Esophagus (tissue), 2 donors: ENCODE measurements around the gene PRPS1. TPM values are rescaled to one million over a fixed set of nuclear protein-coding genes. Genes with fewer than 3 reads are reported as not detected.
"Not testable (repeated sequence)": the region's sequence is repeated elsewhere in the genome, so short reads cannot be mapped to it uniquely, and the experiment has no call there.

Experiments used
- H3K27ac ChIP-seq, 2 donors: one replicate each; pipeline ENCODE4 v1.5.1; 2013; ENCODE audit warnings: low read depth in 2 of 2, mild to moderate bottlenecking in 2 of 2, inconsistent platforms in 1 of 2, low read length in 1 of 2, moderate library complexity in 1 of 2
- H3K27me3 ChIP-seq, 2 donors: one replicate each; pipeline ENCODE4 v1.6.1; 2013; ENCODE audit warnings: low read length in 2 of 2, control low read depth in 1 of 2, mild to moderate bottlenecking in 1 of 2; ENCODE audit not compliant: insufficient read depth in 2 of 2, control insufficient read depth in 1 of 2
- H3K36me3 ChIP-seq, 2 donors: one replicate each; pipeline ENCODE4 v1.6.1; 2013; ENCODE audit warnings: low read length in 1 of 2; ENCODE audit not compliant: control insufficient read depth in 2 of 2, insufficient read depth in 2 of 2
- H3K4me1 ChIP-seq, 2 donors: one replicate each; pipeline ENCODE4 v1.6.1; 2013; ENCODE audit warnings: low read length in 1 of 2; ENCODE audit not compliant: control insufficient read depth in 2 of 2, insufficient read depth in 2 of 2
- H3K4me3 ChIP-seq, 2 donors: one replicate each; pipeline ENCODE4 v1.5.1; 2013; ENCODE audit warnings: low read length in 2 of 2, mild to moderate bottlenecking in 2 of 2, low read depth in 1 of 2, moderate library complexity in 1 of 2
- H3K9me3 ChIP-seq, 2 donors: one replicate each; pipeline ENCODE4 v1.6.1; 2013; ENCODE audit warnings: mild to moderate bottlenecking in 2 of 2, low read depth in 1 of 2, low read length in 1 of 2, moderate library complexity in 1 of 2; ENCODE audit not compliant: control insufficient read depth in 2 of 2, insufficient read depth in 1 of 2
- WGBS, 2 donors: extraction: QIAGEN DNeasy Blood & Tissue Kit; methylation state at CpG; one replicate each; pipeline ENCODE4 v1.1.7; 2013; 5-methylcytosine and 5-hydroxymethylcytosine counted together
- polyA plus RNA-seq, 2 donors: library from polyadenylated mRNA; stranded (reverse); fragments of 200-250 nt; gene quantifications; one replicate each; pipeline ENCODE4 v1.2.3, GENCODE V29; 2013
- donor health status: healthy with polysubstance abuse.
- donor health status: Bipolar disorder and iron deficiency.

Gene PRPS1
- polyA plus RNA-seq, 2 donors, result 2.7 to 10.2 TPM

- 93 to 95% methylated on average over 16 of the region's 16 CpGs for WGBS, 2 donors
- Histone ChIP-seq H3K9me3 (no peaks in the 10 kb centered on the region), H3K4me3 (no peak overlapping the region), H3K27ac (no peak overlapping the region), H3K36me3 (no peaks in the 10 kb centered on the region), H3K27me3 (no peaks in the 10 kb centered on the region), H3K4me1 (no peaks in the 10 kb centered on the region)
Measured at GRCh38 chrX:107601759-107602158, 26.6 kb upstream of the PRPS1 start.

DNA sequence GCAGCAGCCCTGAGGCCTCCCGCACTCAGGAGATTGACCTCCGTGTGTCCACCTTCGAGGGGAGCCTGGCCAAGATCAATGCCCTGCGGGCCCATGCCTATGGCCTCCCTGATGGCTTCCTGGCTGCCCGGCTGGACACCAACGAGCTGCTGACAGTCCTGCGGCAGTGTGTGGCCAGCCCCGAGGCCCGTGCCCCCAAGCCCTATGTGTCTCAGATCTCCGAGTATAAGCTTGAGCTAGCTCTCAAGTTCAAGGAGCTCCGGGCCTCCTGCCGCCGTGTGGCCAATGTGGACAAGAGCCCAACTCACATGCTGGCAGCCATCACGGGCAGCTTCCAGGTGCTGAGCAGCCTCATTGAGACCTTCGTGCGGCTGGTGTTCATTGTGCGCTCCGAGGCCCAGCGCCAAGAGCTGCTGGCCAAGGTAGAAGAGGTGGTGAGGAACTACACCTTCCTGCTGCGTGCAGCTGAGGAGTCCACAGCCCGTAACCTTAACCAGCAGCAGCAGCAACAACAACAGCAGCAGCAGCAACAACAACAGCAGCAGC, 25.5 kb upstream of the PRPS1 start:
- no peaks in the 10 kb centered on the region for H3K9me3 ChIP-seq
- no peaks in the 10 kb centered on the region for H3K4me1 ChIP-seq
- H3K27ac ChIP-seq, result no peak overlapping the region
- H3K27me3 ChIP-seq, result peaks cover 0 to 3% of the 10 kb centered on the region in 2 donors
- no peaks in the 10 kb centered on the region for H3K36me3 ChIP-seq
- 89 to 90% methylated on average over 21 of the region's 21 CpGs for WGBS, 2 donors
- H3K4me3 ChIP-seq, result no peak overlapping the region

DNA sequence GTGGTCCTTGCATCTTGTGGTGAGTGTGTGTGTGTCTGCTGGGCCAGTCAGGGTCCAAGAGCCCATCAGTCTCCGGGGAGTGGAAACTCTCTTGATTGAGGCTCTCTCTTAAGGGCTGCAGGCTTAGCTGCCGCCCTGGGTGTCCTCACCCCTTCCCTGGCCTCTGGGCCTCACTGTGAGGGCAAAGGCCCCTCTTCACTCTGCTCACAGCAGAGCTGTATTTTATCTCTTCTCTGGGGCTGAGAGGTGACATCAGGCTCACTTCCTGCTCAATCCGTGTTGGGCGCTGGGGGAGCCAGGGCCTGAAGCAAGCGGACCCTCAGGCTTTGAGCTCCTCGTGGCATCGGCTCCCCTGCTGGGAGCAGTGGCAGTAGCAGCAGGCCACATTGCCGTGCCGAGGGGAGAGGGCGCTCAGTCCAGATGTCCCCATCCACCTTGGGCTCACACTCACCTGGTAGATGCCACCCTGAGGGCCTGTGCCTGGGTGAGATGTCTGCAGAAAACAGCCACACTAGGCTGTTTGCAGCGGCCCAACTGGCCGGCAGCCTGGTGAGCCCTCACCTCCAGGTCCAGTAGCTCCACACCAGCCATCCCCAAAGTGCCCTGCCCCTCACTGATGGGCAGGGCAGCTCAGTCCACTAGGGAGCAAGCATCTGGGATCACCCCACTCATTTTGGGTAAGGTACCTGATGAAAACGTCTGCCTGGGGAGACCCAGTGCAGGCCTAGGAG, 24.7 kb upstream of the PRPS1 start:
- no peak overlapping the region for H3K27ac ChIP-seq
- no peaks in the 10 kb centered on the region for H3K4me1 ChIP-seq
- H3K27me3 ChIP-seq, result peaks cover 0 to 3% of the 10 kb centered on the region in 2 donors
- no peaks in the 10 kb centered on the region for H3K36me3 ChIP-seq
- WGBS, 2 donors, result 76% methylated on average over 13 of the region's 13 CpGs
- no peaks in the 10 kb centered on the region for H3K9me3 ChIP-seq
- no peak overlapping the region for H3K4me3 ChIP-seq

DNA sequence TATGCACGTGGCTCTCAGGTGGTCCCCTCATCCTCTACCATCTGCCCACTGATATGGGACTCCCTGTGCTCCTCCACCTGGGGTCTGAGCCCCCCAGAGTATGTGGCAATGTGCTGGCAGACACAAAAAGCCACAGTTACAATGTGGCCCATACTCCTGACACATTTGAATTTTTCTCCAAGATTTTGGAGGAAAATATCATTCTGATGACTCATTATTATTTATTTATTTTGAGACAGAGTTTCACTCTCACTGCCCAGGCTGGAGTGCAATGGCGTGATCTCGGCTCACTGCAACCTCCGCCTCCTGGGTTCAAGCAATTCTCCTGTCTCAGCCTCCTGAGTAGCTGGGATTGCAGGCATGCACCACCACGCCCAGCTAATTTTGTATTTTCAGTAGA, 19.2 kb upstream of the PRPS1 start:
- not testable (repeated sequence) for H3K9me3 ChIP-seq, H3K27me3 ChIP-seq, H3K4me3 ChIP-seq, H3K27ac ChIP-seq, H3K4me1 ChIP-seq, H3K36me3 ChIP-seq
- WGBS, 2 donors, result 76 to 88% methylated on average over 5 of the region's 5 CpGs

DNA sequence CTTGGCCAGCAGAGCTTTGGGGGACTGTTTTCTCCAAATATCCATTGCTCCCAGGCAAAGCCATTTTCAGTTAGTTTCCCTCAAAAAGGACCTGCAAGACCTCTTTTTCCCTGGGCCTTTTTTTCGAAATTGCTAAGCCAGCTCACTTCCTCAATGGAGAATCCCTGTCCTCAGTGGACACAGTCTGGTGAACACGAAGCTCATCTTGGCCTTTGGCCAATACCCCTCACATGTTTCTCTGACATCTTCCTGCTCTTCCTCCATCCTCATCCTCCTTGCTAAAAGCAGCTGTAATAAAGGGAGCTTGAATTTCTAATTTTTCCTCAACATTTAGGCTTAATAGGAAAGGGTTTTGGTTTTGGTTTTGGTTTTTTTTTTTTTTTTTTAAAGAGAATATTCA, 17.6 kb upstream of the PRPS1 start:
- Histone ChIP-seq H3K27me3 (peaks cover 0 to 3% of the 10 kb centered on the region in 2 donors), H3K27ac (no peak overlapping the region), H3K36me3 (no peaks in the 10 kb centered on the region), H3K9me3 (no peaks in the 10 kb centered on the region), H3K4me1 (no peaks in the 10 kb centered on the region), H3K4me3 (no peak overlapping the region)
- WGBS, 2 donors, result 31 to 37% methylated on average over 2 of the region's 2 CpGs

DNA sequence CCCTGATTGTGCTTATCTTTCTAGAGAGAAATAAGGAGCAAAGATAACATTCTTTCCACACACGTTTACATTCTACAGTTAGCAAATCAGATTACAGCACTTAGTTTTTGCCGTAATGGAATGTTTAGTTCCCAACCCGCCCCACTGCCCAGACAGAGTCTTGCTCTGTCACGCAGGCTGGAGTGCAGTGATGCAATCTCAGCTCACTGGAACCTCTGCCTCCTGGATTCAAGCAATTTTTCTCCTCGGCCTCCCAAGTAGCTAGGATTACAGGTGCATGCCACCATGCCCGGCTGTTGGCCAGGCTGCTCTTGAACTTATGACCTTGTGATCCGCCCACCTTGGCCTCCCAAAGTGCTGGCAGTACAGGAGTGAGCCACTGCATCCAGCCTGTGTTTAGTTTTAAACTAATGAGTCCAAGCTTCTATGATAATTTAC, 8.4 kb upstream of the PRPS1 start:
- WGBS, 2 donors, result 63% methylated on average over 7 of the region's 7 CpGs

DNA sequence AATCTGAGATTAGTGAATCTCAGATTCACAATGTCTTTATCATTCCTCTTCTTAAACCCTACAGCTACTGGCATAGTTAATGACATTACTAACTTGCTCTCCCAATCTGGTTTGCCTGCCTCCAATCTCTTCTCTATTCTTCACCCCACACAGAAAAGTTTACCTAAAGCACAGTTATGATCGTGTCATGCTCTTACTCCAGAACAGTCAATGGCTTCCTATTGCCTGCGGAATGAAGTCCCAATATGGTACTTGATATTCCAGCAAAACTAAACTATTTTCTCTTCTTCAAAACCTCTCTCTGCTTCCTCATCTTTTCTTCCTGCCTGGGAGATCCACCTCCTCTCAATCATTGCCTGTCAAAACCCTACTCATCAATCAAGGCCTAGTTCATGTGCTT, 3.4 kb upstream of the PRPS1 start:
- WGBS, 2 donors, result 96 to 98% methylated on average over 2 of the region's 2 CpGs
- H3K4me1 ChIP-seq, result no peaks in the 10 kb centered on the region
- H3K27me3 ChIP-seq, result peaks cover 0 to 2% of the 10 kb centered on the region in 2 donors
- H3K4me3 ChIP-seq, result no peak overlapping the region
- no peaks in the 10 kb centered on the region for H3K9me3 ChIP-seq
- H3K27ac ChIP-seq, result no peak overlapping the region
- no peaks in the 10 kb centered on the region for H3K36me3 ChIP-seq

More for the DNA sequence above, 8.4 kb upstream of the PRPS1 start:
- Histone ChIP-seq H3K9me3 (no peaks in the 10 kb centered on the region), H3K4me1 (no peaks in the 10 kb centered on the region), H3K36me3 (no peaks in the 10 kb centered on the region), H3K27ac (no peak overlapping the region), H3K4me3 (no peak overlapping the region), H3K27me3 (no peaks in the 10 kb centered on the region)

GRCh38 chrX:107625739-107626138, 2.6 kb upstream of the PRPS1 start:
- Histone ChIP-seq H3K4me3 (no peak overlapping the region), H3K36me3 (no peaks in the 10 kb centered on the region), H3K27me3 (peaks cover 0 to 2% of the 10 kb centered on the region in 2 donors), H3K4me1 (no peaks in the 10 kb centered on the region), H3K9me3 (no peaks in the 10 kb centered on the region), H3K27ac (no peak overlapping the region)
- 81 to 89% methylated on average over 5 of the region's 5 CpGs for WGBS, 2 donors

- H3K27ac ChIP-seq, result no peak overlapping the region
- H3K4me3 ChIP-seq, result no peak overlapping the region
- H3K9me3 ChIP-seq, result no peaks in the 10 kb centered on the region
- 87 to 92% methylated on average over 12 of the region's 12 CpGs for WGBS, 2 donors
- no peaks in the 10 kb centered on the region for H3K36me3 ChIP-seq
- peaks cover 0 to 2% of the 10 kb centered on the region in 2 donors for H3K27me3 ChIP-seq
- H3K4me1 ChIP-seq, result no peaks in the 10 kb centered on the region
Measured at GRCh38 chrX:107626481-107626880, 1.8 kb upstream of the PRPS1 start.

DNA sequence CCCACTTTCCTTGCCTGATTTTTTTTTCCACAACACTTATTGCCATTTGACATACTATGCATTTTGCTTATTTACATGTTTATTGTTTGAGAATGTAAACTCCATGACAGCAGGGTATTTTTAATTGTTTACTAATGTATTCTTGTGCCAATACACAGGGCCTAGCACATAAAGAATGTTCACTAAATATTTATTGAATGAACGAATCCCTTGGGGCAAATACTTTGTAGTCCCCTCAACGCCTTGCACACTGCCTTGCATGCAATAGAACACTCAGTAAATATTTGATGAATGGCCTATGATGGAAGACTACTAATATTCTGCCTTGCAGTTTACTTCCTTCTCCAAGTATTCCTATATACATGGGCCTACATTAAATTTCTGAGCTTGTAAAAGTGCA, 1.4 kb upstream of the PRPS1 start:
- Histone ChIP-seq H3K9me3 (no peaks in the 10 kb centered on the region), H3K4me3 (no peak overlapping the region), H3K27ac (no peak overlapping the region), H3K4me1 (no peaks in the 10 kb centered on the region), H3K36me3 (no peaks in the 10 kb centered on the region), H3K27me3 (peaks cover 0 to 2% of the 10 kb centered on the region in 2 donors)
- 64 to 66% methylated on average over 2 of the region's 2 CpGs for WGBS, 2 donors
